Rectal smooth muscle tissue (tissue), 1 donor: ENCODE results near the gene SCYGR6.
"Not testable (repeated sequence)": the region's sequence is repeated elsewhere in the genome, so short reads cannot be mapped to it uniquely, and the experiment has no call there.

ENCODE experiments used
- H3K27ac ChIP-seq: one replicate; pipeline ENCODE4 v1.7.0; 2013; ENCODE audit warnings: low read depth, low read length, inconsistent platforms
- H3K27me3 ChIP-seq: one replicate; pipeline ENCODE4 v1.7.0; 2013; ENCODE audit warnings: low read length; ENCODE audit not compliant: control insufficient read depth, insufficient read depth
- H3K36me3 ChIP-seq: one replicate; pipeline ENCODE4 v1.7.0; 2013; ENCODE audit warnings: low read length; ENCODE audit not compliant: control insufficient read depth, insufficient read depth
- H3K4me1 ChIP-seq: one replicate; pipeline ENCODE4 v1.7.0; 2013; ENCODE audit warnings: low read length; ENCODE audit not compliant: control insufficient read depth, insufficient read depth
- H3K4me3 ChIP-seq: one replicate; pipeline ENCODE4 v1.7.0; 2013; ENCODE audit warnings: low read length
- H3K9ac ChIP-seq: one replicate; pipeline ENCODE4 v1.7.0; 2013; ENCODE audit warnings: low read length

The SCYGR6 gene

GRCh38 chr2:227740705-227741104 lies 16.1 kb upstream of the SCYGR6 start:
- H3K9ac ChIP-seq, H3K27ac ChIP-seq, H3K4me3 ChIP-seq, H3K4me1 ChIP-seq, H3K27me3 ChIP-seq, H3K36me3 ChIP-seq: not testable (repeated sequence)

GRCh38 chr2:227739351-227739750 lies 14.8 kb upstream of the SCYGR6 start:
- no peak overlapping the region for H3K9ac ChIP-seq
- H3K4me1 ChIP-seq = no peaks in the 10 kb centered on the region
- H3K36me3 ChIP-seq = no peaks in the 10 kb centered on the region
- no peak overlapping the region for H3K27ac ChIP-seq
- H3K27me3 ChIP-seq = no peaks in the 10 kb centered on the region
- H3K4me3 ChIP-seq = no peak overlapping the region

- Histone ChIP-seq H3K9ac (no peak within 1 kb of the TSS), H3K27me3 (no peaks in the 10 kb centered on the region), H3K4me3 (no peak within 1 kb of the TSS), H3K36me3 (no peaks in the 10 kb centered on the region), H3K27ac (no peak within 1 kb of the TSS), H3K4me1 (no peaks in the 10 kb centered on the region)
Observed at GRCh38 chr2:227728035-227728434, 3.5 kb upstream of the SCYGR6 start, which contains the start of gene SCYGR7. SCYGR7 (plus strand) TSS chr2:227728335; CDS start chr2:227728335, 0 bp downstream.

GRCh38 chr2:227722821-227723220 lies 1.7 kb downstream of the SCYGR6 start:
- not testable (repeated sequence) for H3K4me3 ChIP-seq, H3K27me3 ChIP-seq, H3K9ac ChIP-seq, H3K36me3 ChIP-seq, H3K4me1 ChIP-seq, H3K27ac ChIP-seq

- Histone ChIP-seq H3K27me3 (no peaks in the 10 kb centered on the region), H3K9ac (no peak overlapping the region), H3K36me3 (no peaks in the 10 kb centered on the region), H3K27ac (no peak overlapping the region), H3K4me1 (peaks cover 2% of the 10 kb centered on the region), H3K4me3 (no peak overlapping the region)
Observed at GRCh38 chr2:227720680-227721079, 3.9 kb downstream of the SCYGR6 start.

- H3K27ac ChIP-seq = no peak overlapping the region
- no peak overlapping the region for H3K9ac ChIP-seq
- peaks cover 2% of the 10 kb centered on the region for H3K4me1 ChIP-seq
- H3K4me3 ChIP-seq = no peak overlapping the region
- no peaks in the 10 kb centered on the region for H3K36me3 ChIP-seq
- no peaks in the 10 kb centered on the region for H3K27me3 ChIP-seq
Observed at GRCh38 chr2:227719641-227720040, 4.9 kb downstream of the SCYGR6 start.

GRCh38 chr2:227717687-227718567 lies 6.6 kb downstream of the SCYGR6 start, which contains the start of gene SLC19A3:
SLC19A3 (minus strand) TSS chr2:227718028; CDS start chr2:227702318, 15,710 bp downstream.
- H3K27me3 ChIP-seq = no peaks in the 10 kb centered on the region
- no peaks in the 10 kb centered on the region for H3K36me3 ChIP-seq
- H3K27ac ChIP-seq = peak within 1 kb of the TSS; percentile 40
- H3K4me3 ChIP-seq = peak within 1 kb of the TSS; percentile 57
- no peak within 1 kb of the TSS for H3K9ac ChIP-seq
- peaks cover 2% of the 10 kb centered on the region for H3K4me1 ChIP-seq

- Histone ChIP-seq H3K27ac (no peak overlapping the region), H3K4me1 (peaks cover 2% of the 10 kb centered on the region), H3K36me3 (no peaks in the 10 kb centered on the region), H3K4me3 (peak overlapping the region; percentile 41), H3K27me3 (no peaks in the 10 kb centered on the region), H3K9ac (no peak overlapping the region)
Observed at GRCh38 chr2:227716501-227716900, 8.1 kb downstream of the SCYGR6 start.

- Histone ChIP-seq H3K36me3 (no peaks in the 10 kb centered on the region), H3K9ac (no peak overlapping the region), H3K27me3 (no peaks in the 10 kb centered on the region), H3K4me3 (no peak overlapping the region), H3K27ac (no peak overlapping the region), H3K4me1 (peaks cover 2% of the 10 kb centered on the region)
Observed at GRCh38 chr2:227713291-227713690, 11.3 kb downstream of the SCYGR6 start.

- Histone ChIP-seq H3K9ac (no peak overlapping the region), H3K4me3 (no peak overlapping the region), H3K27ac (no peak overlapping the region), H3K36me3 (no peaks in the 10 kb centered on the region), H3K4me1 (no peaks in the 10 kb centered on the region), H3K27me3 (no peaks in the 10 kb centered on the region)
Observed at GRCh38 chr2:227710986-227711385, 13.6 kb downstream of the SCYGR6 start.

- H3K4me1 ChIP-seq = no peaks in the 10 kb centered on the region
- H3K27me3 ChIP-seq = no peaks in the 10 kb centered on the region
- no peak overlapping the region for H3K4me3 ChIP-seq
- no peak overlapping the region for H3K27ac ChIP-seq
- no peak overlapping the region for H3K9ac ChIP-seq
- no peaks in the 10 kb centered on the region for H3K36me3 ChIP-seq
Observed at GRCh38 chr2:227707390-227707789, 17.2 kb downstream of the SCYGR6 start.

GRCh38 chr2:227706859-227707258 lies 17.7 kb downstream of the SCYGR6 start:
- no peak overlapping the region for H3K9ac ChIP-seq

GRCh38 chr2:227703961-227704360 lies 20.6 kb downstream of the SCYGR6 start:
- no peaks in the 10 kb centered on the region for H3K4me1 ChIP-seq
- no peaks in the 10 kb centered on the region for H3K36me3 ChIP-seq
- H3K27ac ChIP-seq = no peak overlapping the region
- no peak overlapping the region for H3K4me3 ChIP-seq
- H3K9ac ChIP-seq = no peak overlapping the region
- H3K27me3 ChIP-seq = no peaks in the 10 kb centered on the region

More at GRCh38 chr2:227706859-227707258, 17.7 kb downstream of the SCYGR6 start:
- Histone ChIP-seq H3K27me3 (no peaks in the 10 kb centered on the region), H3K4me3 (no peak overlapping the region), H3K36me3 (no peaks in the 10 kb centered on the region), H3K4me1 (no peaks in the 10 kb centered on the region), H3K27ac (no peak overlapping the region)
